Heart left ventricle (tissue), 13 donors: ENCODE data around the gene NBPF9.
"Not testable (repeated sequence)": the region's sequence is repeated elsewhere in the genome, so short reads cannot be mapped to it uniquely, and the experiment has no call there.

Experiments used
- POLR2A ChIP-seq, 2 donors: fragments of 450-650 bp; IDR thresholded peaks; one replicate each; pipeline ENCODE4 v1.6.1; 2017; ENCODE audit warnings: antibody characterized with exemption in 2 of 2, mild to moderate bottlenecking in 2 of 2, moderate library complexity in 2 of 2
- TF ChIP-seq, protein P1 (sequence below), 12 donors: fragments of 200-600 bp; sonication (generic) in 4 of 12; IDR thresholded peaks; one replicate each; pipeline versions ENCODE4 v1.5.0 to v1.8.0; 2018 to 2022; ENCODE audit warnings: antibody characterized with exemption in 12 of 12, mild to moderate bottlenecking in 5 of 12
- donor health status: ischemic (EF 13 %, LVEDD 7.1; RV severe dilation, severe dysfunction).
- donor health status: DM: no; HTN: yes; CAD: no.
- donor health status: DM: no; HTN: no; CAD: no.
- donor health status: ischemic (EF 25% LVEDD 6.9; RV normal size, moderate dysfunction).
- donor health status: ischemic (EF 25% LVEDD 5.7; RV mildly dilated, moderate dysfunction).
- donor health status: ischemic (EF 35%, LVEDD 5.7; RV mildly dilated, moderate dysfunction).
- donor health status: nonischemic (EF 11% LVEDD 7.7; RV severe dilation, severe dysfunction).
- donor health status: DM: yes; HTN: yes; CAD: no.
- donor health status: PGD.
- donor health status: ischemic (EF 29% LVEDD 5.4; RV normal size, mild dysfunction).
- donor health status: nonischemic (EF 23%, LVEDD 6.1; RV moderate dilation, normal function).

GRCh38 chr1:149064611-149065010 lies 38.7 kb downstream of the NBPF9 start:
- TF ChIP-seq, protein P1, sequence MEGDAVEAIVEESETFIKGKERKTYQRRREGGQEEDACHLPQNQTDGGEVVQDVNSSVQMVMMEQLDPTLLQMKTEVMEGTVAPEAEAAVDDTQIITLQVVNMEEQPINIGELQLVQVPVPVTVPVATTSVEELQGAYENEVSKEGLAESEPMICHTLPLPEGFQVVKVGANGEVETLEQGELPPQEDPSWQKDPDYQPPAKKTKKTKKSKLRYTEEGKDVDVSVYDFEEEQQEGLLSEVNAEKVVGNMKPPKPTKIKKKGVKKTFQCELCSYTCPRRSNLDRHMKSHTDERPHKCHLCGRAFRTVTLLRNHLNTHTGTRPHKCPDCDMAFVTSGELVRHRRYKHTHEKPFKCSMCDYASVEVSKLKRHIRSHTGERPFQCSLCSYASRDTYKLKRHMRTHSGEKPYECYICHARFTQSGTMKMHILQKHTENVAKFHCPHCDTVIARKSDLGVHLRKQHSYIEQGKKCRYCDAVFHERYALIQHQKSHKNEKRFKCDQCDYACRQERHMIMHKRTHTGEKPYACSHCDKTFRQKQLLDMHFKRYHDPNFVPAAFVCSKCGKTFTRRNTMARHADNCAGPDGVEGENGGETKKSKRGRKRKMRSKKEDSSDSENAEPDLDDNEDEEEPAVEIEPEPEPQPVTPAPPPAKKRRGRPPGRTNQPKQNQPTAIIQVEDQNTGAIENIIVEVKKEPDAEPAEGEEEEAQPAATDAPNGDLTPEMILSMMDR (IDR thresholded peaks at IDR 0.05) = not testable (repeated sequence)
- not testable (repeated sequence) for TF ChIP-seq POLR2A (IDR thresholded peaks at IDR 0.05)
